ENCODE data around the gene KRTAP12-4. TPM values are rescaled to one million over a fixed set of nuclear protein-coding genes. Genes with fewer than 3 reads are reported as not detected.

Gene KRTAP12-4
- total and polyA plus RNA-seq, 9 of the 15 experiments (the other 6 are each of a cell fraction or from before 2014, with no cell fraction given): not detected

DNA sequence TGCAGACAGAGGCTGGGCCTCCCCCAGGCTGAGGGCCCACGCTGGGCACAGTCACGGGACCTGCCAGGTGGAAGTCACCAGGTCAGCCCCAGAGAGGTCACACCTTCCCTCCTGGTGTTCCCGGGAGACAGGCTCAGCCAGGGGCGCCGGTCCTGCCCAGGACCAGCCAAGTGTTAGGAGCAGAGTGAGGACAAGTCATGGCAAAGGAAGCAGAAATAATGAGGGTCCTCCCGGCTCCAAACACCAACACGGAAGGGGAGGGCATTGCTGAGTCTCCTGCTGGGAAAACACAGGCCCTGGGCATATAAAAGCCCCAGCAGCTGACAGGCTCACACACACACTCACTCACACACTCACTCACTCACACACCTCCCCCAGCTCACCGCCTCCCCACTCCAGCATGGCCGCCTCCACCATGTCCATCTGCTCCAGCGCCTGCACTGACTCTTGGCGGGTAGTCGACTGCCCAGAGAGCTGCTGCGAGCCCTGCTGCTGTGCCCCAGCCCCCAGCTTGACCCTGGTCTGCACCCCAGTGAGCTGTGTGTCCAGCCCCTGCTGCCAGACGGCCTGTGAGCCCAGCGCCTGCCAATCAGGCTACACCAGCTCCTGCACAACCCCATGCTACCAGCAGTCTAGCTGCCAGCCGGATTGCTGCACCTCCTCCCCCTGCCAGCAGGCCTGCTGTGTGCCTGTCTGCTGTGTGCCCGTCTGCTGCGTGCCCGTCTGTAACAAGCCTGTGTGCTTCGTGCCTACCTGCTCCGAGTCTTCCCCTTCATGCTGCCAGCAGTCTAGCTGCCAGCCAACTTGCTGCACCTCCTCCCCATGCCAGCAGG, 17.2 kb downstream of the KRTAP12-4 start, which contains the start of gene KRTAP10-10 (continued):
- TF ChIP-seq, protein P1, sequence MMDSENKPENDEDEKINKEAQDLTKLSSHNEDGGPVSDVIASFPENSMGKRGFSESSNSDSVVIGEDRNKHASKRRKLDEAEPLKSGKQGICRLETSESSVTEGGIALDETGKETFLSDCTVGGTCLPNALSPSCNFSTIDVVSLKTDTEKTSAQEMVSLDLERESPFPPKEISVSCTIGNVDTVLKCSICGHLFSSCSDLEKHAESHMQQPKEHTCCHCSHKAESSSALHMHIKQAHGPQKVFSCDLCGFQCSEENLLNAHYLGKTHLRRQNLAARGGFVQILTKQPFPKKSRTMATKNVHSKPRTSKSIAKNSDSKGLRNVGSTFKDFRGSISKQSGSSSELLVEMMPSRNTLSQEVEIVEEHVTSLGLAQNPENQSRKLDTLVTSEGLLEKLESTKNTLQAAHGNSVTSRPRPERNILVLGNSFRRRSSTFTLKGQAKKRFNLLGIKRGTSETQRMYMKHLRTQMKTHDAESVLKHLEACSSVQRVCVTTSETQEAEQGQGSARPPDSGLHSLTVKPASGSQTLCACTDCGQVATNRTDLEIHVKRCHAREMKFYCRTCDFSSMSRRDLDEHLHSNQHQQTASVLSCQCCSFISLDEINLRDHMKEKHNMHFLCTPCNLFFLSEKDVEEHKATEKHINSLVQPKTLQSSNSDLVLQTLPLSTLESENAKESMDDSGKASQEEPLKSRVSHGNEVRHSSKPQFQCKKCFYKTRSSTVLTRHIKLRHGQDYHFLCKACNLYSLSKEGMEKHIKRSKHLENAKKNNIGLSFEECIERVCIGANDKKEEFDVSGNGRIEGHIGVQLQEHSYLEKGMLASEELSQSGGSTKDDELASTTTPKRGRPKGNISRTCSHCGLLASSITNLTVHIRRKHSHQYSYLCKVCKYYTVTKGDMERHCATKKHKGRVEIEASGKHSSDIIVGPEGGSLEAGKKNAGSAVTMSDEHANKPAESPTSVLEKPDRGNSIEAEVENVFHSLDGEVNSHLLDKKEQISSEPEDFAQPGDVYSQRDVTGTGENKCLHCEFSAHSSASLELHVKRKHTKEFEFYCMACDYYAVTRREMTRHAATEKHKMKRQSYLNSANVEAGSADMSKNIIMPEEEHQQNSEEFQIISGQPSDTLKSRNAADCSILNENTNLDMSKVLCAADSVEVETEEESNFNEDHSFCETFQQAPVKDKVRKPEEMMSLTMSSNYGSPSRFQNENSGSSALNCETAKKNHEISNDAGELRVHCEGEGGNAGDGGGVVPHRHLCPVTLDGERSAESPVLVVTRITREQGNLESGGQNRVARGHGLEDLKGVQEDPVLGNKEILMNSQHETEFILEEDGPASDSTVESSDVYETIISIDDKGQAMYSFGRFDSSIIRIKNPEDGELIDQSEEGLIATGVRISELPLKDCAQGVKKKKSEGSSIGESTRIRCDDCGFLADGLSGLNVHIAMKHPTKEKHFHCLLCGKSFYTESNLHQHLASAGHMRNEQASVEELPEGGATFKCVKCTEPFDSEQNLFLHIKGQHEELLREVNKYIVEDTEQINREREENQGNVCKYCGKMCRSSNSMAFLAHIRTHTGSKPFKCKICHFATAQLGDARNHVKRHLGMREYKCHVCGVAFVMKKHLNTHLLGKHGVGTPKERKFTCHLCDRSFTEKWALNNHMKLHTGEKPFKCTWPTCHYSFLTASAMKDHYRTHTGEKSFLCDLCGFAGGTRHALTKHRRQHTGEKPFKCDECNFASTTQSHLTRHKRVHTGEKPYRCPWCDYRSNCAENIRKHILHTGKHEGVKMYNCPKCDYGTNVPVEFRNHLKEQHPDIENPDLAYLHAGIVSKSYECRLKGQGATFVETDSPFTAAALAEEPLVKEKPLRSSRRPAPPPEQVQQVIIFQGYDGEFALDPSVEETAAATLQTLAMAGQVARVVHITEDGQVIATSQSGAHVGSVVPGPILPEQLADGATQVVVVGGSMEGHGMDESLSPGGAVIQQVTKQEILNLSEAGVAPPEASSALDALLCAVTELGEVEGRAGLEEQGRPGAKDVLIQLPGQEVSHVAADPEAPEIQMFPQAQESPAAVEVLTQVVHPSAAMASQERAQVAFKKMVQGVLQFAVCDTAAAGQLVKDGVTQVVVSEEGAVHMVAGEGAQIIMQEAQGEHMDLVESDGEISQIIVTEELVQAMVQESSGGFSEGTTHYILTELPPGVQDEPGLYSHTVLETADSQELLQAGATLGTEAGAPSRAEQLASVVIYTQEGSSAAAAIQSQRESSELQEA (IDR thresholded peaks at IDR 0.05; ENCODE audit: low read depth): no peak
